OCI-LY1 (cell line): ENCODE measurements around the gene SLC25A33.

Experiments used
- H2AFZ ChIP-seq: fragments of 200-600 bp; sonication (generic), shearing (Covaris generic); 2 replicates; pipeline ENCODE4 v1.6.0; 2014; ENCODE audit warnings: antibody characterized with exemption, mild to moderate bottlenecking, low read length
- H3F3A ChIP-seq: fragments of 200-600 bp; sonication (generic), shearing (Covaris generic); 2 replicates; pipeline ENCODE4 v1.6.0; 2014; ENCODE audit warnings: mild to moderate bottlenecking, antibody characterized with exemption, low read length, moderate library complexity; ENCODE audit not compliant: insufficient read depth
- H3K27ac ChIP-seq: fragments of 200-600 bp; sonication (generic); 2 replicates; pipeline ENCODE4 v1.5.1; 2014; ENCODE audit warnings: low read length, mixed run types, mild to moderate bottlenecking, low read depth; ENCODE audit not compliant: poor library complexity, severe bottlenecking
- H3K27me3 ChIP-seq: fragments of 200-600 bp; sonication (generic); 2 replicates; pipeline ENCODE4 v1.6.0; 2014; ENCODE audit warnings: antibody characterized with exemption, mild to moderate bottlenecking, low read length, moderate library complexity; ENCODE audit not compliant: insufficient read depth
- H3K36me3 ChIP-seq: fragments of 200-600 bp; sonication (generic); 2 replicates; pipeline ENCODE4 v1.6.1; 2014; ENCODE audit warnings: mild to moderate bottlenecking, antibody characterized with exemption, low read length, moderate library complexity, mixed read lengths; ENCODE audit not compliant: insufficient read depth
- H3K4me1 ChIP-seq: fragments of 200-600 bp; sonication (generic); 2 replicates; pipeline ENCODE4 v1.5.1; 2014; ENCODE audit warnings: mild to moderate bottlenecking, low read length, moderate library complexity; ENCODE audit not compliant: insufficient read depth, severe bottlenecking
- H3K4me2 ChIP-seq: fragments of 200-600 bp; sonication (generic), shearing (Covaris generic); 2 replicates; pipeline ENCODE4 v1.6.1; 2014; ENCODE audit warnings: low read length
- H3K4me3 ChIP-seq: fragments of 200-600 bp; sonication (generic); 2 replicates; pipeline ENCODE4 v1.5.1; 2014; ENCODE audit warnings: low read length, low read depth, mild to moderate bottlenecking, mixed read lengths; ENCODE audit not compliant: poor library complexity, severe bottlenecking
- H3K79me2 ChIP-seq: fragments of 200-600 bp; shearing (Covaris generic); 2 replicates; pipeline ENCODE4 v1.6.1; 2016; ENCODE audit warnings: mixed run types, low read length, mixed read lengths; ENCODE audit not compliant: insufficient read depth
- H3K9ac ChIP-seq: fragments of 200-600 bp; sonication (generic), shearing (Covaris generic); 2 replicates; pipeline ENCODE4 v1.6.1; 2014; ENCODE audit warnings: mild to moderate bottlenecking, low read length, mixed read lengths
- H3K9me2 ChIP-seq: fragments of 200-600 bp; sonication (generic), shearing (Covaris generic); 2 replicates; pipeline ENCODE4 v1.6.1; 2014; ENCODE audit warnings: low read depth, mild to moderate bottlenecking, low read length, mixed read lengths
- H3K9me3 ChIP-seq: fragments of 200-600 bp; shearing (Covaris generic); 2 replicates; pipeline ENCODE4 v1.6.1; 2014; ENCODE audit warnings: low read length, mixed read lengths
- H4K20me1 ChIP-seq: fragments of 200-600 bp; sonication (generic), shearing (Covaris generic); 2 replicates; pipeline ENCODE4 v1.6.0; 2016; ENCODE audit warnings: mild to moderate bottlenecking, low read length; ENCODE audit not compliant: insufficient read depth
- CTCF ChIP-seq: fragments of 200-600 bp; sonication (generic), shearing (Covaris generic); IDR thresholded peaks from 2 replicates; pipeline ENCODE4 v1.5.1; 2017; ENCODE audit warnings: mild to moderate bottlenecking, antibody characterized with exemption, low read length, moderate library complexity, mixed read lengths
- EZH2 ChIP-seq: fragments of 200-600 bp; sonication (generic), shearing (Covaris generic); IDR thresholded peaks from 2 replicates; pipeline ENCODE4 v1.8.0; 2017; ENCODE audit warnings: borderline replicate concordance, mixed run types, mild to moderate bottlenecking, antibody characterized with exemption, low read length, moderate library complexity, mixed read lengths

Gene SLC25A33

GRCh38 chr1:9603766-9604753 lies 64.8 kb downstream of the SLC25A33 start:
- H3K4me2 ChIP-seq, result no peak overlapping the region

GRCh38 chr1:9604836-9605235 lies 65.6 kb downstream of the SLC25A33 start:
- TF ChIP-seq EZH2 (no peak), CTCF (no peak)
- Histone ChIP-seq H3K9me2 (no peaks in the 10 kb centered on the region), H3K4me1 (no peaks in the 10 kb centered on the region), H3K36me3 (peaks cover 91% of the 10 kb centered on the region), H2AFZ (no peak overlapping the region), H3K9me3 (no peaks in the 10 kb centered on the region), H3K4me3 (no peak overlapping the region), H4K20me1 (no peaks in the 10 kb centered on the region), H3K4me2 (no peak overlapping the region), H3K27me3 (no peaks in the 10 kb centered on the region), H3K9ac (no peak overlapping the region), H3K27ac (no peak overlapping the region), H3F3A (no peaks in the 10 kb centered on the region), H3K79me2 (no peaks in the 10 kb centered on the region)

More at GRCh38 chr1:9603766-9604753, 64.8 kb downstream of the SLC25A33 start:
- Histone ChIP-seq H3K9me3 (no peaks in the 10 kb centered on the region), H4K20me1 (no peaks in the 10 kb centered on the region), H2AFZ (no peak overlapping the region), H3K9me2 (no peaks in the 10 kb centered on the region), H3K27me3 (no peaks in the 10 kb centered on the region), H3K9ac (no peak overlapping the region), H3K27ac (no peak overlapping the region), H3K4me1 (no peaks in the 10 kb centered on the region), H3F3A (no peaks in the 10 kb centered on the region), H3K4me3 (no peak overlapping the region), H3K79me2 (no peaks in the 10 kb centered on the region), H3K36me3 (peaks cover 85% of the 10 kb centered on the region)
- TF ChIP-seq CTCF (no peak), EZH2 (no peak)

DNA sequence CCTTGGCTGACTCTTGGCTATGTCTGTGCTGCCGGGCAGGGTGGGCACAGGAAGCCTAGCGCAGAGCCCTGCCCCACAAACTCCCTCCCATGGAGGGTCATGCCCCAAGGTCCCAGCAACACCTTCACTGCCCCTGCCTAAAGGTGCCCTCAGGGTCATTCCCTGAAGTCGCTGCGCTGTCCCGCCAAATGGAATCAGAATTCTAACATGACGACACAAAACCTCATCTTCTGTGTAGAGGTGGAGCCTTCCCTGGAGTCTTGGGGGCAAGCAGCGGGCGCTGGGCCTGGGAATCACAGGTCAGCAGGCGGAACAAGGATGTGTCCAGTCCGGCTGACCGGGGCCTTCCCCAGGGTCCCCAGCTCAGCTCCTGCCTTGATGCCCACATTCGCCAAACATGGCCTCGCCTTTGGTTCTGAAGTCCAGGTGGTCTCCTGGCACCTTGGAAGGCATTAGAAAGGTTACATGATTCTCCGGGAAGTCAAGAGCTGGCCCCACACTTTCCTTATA lies 66.7 kb downstream of the SLC25A33 start:
- H3K9ac ChIP-seq, result no peak overlapping the region
- no peaks in the 10 kb centered on the region for H4K20me1 ChIP-seq
- TF ChIP-seq EZH2, result no peak
- no peak for TF ChIP-seq CTCF
- H2AFZ ChIP-seq, result no peak overlapping the region
- no peak overlapping the region for H3K4me2 ChIP-seq
- no peak overlapping the region for H3K4me3 ChIP-seq
- H3K4me1 ChIP-seq, result no peaks in the 10 kb centered on the region
- no peaks in the 10 kb centered on the region for H3K9me2 ChIP-seq
- peaks cover 91% of the 10 kb centered on the region for H3K36me3 ChIP-seq
- no peak overlapping the region for H3K27ac ChIP-seq
- H3F3A ChIP-seq, result no peaks in the 10 kb centered on the region
- no peaks in the 10 kb centered on the region for H3K27me3 ChIP-seq
- H3K9me3 ChIP-seq, result no peaks in the 10 kb centered on the region
- H3K79me2 ChIP-seq, result no peaks in the 10 kb centered on the region
